GM18861 (cell line): ENCODE data around the gene KIF1A.

Experiments
- ATAC-seq: cut with Tn5 transposase; IDR thresholded peaks from one replicate; pipeline ENCODE4 v1.9.1; 2021; ENCODE audit not compliant: unreplicated experiment

The KIF1A gene

GRCh38 chr2:240768216-240768615, 51.8 kb downstream of the KIF1A start:
- ATAC-seq: no peak

- no peak for ATAC-seq
Observed at GRCh38 chr2:240767341-240767740, 52.7 kb downstream of the KIF1A start.

- no peak for ATAC-seq
Observed at GRCh38 chr2:240766072-240766471, 53.9 kb downstream of the KIF1A start.

GRCh38 chr2:240765007-240765406, 55.0 kb downstream of the KIF1A start:
- ATAC-seq: no peak

GRCh38 chr2:240764605-240765004, 55.4 kb downstream of the KIF1A start:
- no peak for ATAC-seq

- ATAC-seq: no peak
Observed at GRCh38 chr2:240762971-240763370, 57.0 kb downstream of the KIF1A start.

GRCh38 chr2:240762249-240762648, 57.8 kb downstream of the KIF1A start:
- no peak for ATAC-seq

- no peak for ATAC-seq
Observed at GRCh38 chr2:240760576-240761246, 59.3 kb downstream of the KIF1A start.

GRCh38 chr2:240760121-240760520, 59.9 kb downstream of the KIF1A start:
- no peak for ATAC-seq

GRCh38 chr2:240759459-240759858, 60.6 kb downstream of the KIF1A start:
- ATAC-seq: no peak

GRCh38 chr2:240757086-240757614, 62.9 kb downstream of the KIF1A start:
- ATAC-seq: no peak

GRCh38 chr2:240752209-240752608, 67.8 kb downstream of the KIF1A start:
- ATAC-seq: no peak

GRCh38 chr2:240750409-240750808, 69.6 kb downstream of the KIF1A start:
- ATAC-seq: no peak

- ATAC-seq: no peak
Observed at GRCh38 chr2:240749516-240749915, 70.5 kb downstream of the KIF1A start.

GRCh38 chr2:240747256-240747655, 72.8 kb downstream of the KIF1A start:
- ATAC-seq: no peak

- ATAC-seq: no peak
Observed at GRCh38 chr2:240746671-240747070, 73.3 kb downstream of the KIF1A start.

- no peak for ATAC-seq
Observed at GRCh38 chr2:240745962-240746361, 74.1 kb downstream of the KIF1A start.

GRCh38 chr2:240745456-240745855, 74.6 kb downstream of the KIF1A start:
- no peak for ATAC-seq

- ATAC-seq: no peak
Observed at GRCh38 chr2:240742602-240743095, 77.4 kb downstream of the KIF1A start.

- no peak for ATAC-seq
Observed at GRCh38 chr2:240741091-240741490, 78.9 kb downstream of the KIF1A start.

GRCh38 chr2:240739797-240740196, 80.2 kb downstream of the KIF1A start:
- ATAC-seq: no peak

- no peak for ATAC-seq
Observed at GRCh38 chr2:240737958-240738357, 82.1 kb downstream of the KIF1A start.

GRCh38 chr2:240737512-240737911, 82.5 kb downstream of the KIF1A start:
- no peak for ATAC-seq
